Left lobe of liver (tissue), 2 donors: ENCODE measurements around the gene MTHFD1. TPM values are rescaled to one million over a fixed set of nuclear protein-coding genes. Genes with fewer than 3 reads are reported as not detected.

ENCODE experiments used
- ATAC-seq: fragments of 200-7000 bp; cut with Tn5 transposase; one replicate; pipeline ENCODE4 v1.9.1; 2020; ENCODE audit warnings: mild to moderate bottlenecking, moderate library complexity
- DNase-seq: peaks from one replicate; pipeline ENCODE4 v3.0.0-alpha.2; 2020; ENCODE audit warnings: low spot score
- total RNA-seq: library from RNA; stranded (reverse); gene quantifications from one replicate; pipeline ENCODE4 v1.2.1, GENCODE V29; 2021
- donor health status: DM: no; HTN: no; CAD: no; lungs with moderate emphysema.
- donor health status: DM: no; HTN: yes; CAD: no.

Gene MTHFD1
- total RNA-seq, 1 donor from 2014 or later = 238 TPM

DNA sequence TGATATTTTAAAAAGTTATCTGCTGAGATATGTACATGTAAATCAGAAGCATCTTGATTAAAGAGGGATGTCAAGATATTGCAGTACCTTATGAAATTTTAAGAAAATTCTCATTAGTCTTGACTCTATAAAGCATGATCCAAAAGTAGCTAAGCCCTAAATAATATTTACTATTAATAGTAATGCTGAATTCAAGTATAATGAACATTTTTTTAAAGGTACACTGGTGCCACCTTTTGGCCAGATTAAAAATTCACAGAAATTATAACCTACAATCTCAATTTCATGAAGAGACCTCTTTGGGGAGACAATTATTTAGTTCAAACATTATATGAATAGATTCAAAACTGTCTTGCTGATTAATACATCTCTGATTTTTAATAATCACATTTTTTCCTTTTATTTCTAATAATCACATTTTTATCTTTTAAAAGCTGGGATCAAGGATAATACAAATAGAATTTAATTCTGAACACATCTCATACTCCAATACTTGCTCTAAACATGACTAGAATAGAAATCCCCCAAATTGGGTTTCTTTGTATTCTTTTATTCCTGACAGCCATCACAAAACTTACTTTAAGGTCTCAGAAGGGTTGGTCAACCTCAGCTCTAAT lies 90.6 kb downstream of the MTHFD1 start:
- ATAC-seq (peak; percentile 57), DNase-seq (no peak)

DNA sequence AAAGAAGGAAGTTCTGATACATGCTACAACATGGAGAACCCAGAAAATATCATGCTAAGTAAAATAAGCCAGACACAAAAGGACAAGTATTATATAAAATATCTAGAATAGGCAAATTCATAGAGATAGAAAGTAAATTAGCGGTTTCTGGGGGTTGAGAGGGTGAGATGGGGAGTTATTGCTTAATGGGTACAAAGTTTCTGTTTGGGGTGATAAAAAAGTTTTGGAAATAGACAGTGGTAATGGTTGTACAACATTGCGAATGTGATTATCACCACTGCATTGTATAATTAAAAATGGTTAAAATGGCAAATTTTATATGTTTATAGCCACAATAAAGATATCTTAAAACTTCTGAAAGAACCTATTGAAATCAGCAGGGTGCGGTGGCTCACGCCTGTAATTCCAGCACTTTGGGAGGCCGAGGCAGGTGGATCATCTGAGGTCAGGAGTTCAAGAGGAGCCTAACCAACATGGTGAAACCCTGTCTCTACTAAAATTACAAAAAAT lies 100.5 kb downstream of the MTHFD1 start:
- ATAC-seq (peak; percentile 60), DNase-seq (no peak)

DNA sequence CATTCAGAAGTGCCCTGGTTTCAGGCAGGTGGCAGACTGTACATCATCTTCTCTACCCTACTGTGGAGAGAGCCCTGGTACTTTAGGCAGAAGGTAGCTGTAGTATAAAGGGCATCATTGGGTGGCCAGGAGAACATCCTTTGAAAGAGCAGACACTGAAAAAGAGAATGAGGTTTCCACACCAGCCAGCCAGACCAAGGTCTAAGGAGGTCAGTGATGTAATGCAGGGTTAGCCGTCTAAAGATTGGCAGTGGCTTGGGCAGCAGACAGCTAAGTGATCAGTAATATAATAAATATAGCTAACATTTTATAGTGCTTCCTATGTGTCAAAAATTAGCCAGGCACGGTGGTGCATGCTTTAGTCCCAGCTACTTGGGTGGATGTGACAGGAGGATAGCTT lies 103.5 kb downstream of the MTHFD1 start:
- DNase-seq (no peak), ATAC-seq (peak; percentile 76)

DNA sequence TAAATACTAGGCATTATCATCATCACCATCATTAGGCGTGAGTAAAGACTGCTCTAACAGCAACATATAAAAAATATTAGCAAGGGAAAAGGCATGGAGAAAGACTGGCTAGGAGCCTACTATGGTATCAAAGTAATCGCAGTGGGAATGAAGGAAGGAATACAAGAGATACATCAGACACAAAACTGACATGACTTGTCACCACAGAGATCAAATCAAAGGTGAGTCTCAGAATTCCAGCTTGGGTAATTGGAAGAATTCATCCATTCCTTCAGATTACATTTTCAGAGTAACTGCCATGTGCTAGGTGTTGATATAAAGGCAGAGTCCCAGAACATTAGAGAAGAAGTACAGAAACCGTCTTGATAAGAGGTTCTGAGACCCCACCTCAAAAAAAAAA lies 105.3 kb downstream of the MTHFD1 start:
- ATAC-seq = no peak

DNA sequence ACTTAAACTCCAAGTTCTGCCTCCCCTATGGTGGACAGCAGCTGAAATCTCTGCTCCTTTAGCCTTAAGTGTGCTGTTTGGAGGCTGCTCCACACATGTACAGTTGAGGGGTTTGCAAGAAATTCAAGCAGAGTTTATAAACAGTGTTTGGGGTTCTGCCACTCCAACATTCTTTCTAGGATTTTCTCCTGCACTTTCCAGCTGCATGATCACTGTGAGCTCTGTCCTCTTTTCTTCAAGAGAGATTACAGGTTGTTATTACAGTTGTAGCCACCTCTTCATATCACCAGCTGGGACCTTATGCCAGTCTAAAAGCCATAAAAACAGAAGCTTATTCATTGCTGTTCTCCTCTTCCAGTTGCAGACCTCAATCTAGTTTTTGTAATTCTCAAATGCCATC lies 107.1 kb downstream of the MTHFD1 start:
- DNase-seq (no peak), ATAC-seq (no peak)

More for the DNA sequence above, 105.3 kb downstream of the MTHFD1 start:
- no peak for DNase-seq

DNA sequence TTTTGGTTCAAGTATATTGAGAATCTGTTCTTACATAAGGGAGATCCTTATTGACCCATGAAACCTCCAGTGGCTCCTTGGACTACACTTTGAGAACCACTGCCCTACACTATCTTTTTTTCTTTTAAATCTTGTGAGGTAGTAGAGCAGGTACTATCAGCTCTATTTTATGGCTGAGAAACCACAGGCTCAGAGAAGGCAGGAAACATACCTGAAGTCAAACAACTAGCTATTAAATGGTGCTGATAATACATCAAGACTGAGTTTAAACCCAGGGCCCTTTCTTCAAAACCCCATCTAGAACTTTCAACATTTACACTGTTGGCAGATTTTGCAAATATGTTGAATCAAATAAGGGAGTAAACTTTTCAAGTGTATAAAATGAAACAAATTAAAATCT lies 108.6 kb downstream of the MTHFD1 start:
- ATAC-seq (no peak), DNase-seq (no peak)

DNA sequence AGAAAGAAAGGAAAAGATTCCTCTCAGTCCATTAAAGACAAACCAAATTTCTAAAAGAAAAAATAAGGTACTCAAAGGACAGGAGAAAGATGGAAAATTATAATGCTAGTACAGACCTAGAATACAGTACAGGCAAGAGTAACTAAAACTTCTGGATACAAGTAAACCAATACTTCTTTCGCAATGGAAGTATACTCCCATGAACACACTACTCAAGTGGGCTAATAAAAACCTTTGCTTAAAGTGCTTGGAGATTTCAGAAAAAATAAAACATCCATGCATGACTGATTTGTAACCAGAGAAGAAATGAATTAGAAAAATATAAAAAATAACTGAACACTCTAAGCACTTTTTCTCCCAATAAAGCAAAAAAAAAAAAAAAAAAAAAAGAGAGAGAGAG lies 111.9 kb downstream of the MTHFD1 start:
- DNase-seq = no peak
- no peak for ATAC-seq

DNA sequence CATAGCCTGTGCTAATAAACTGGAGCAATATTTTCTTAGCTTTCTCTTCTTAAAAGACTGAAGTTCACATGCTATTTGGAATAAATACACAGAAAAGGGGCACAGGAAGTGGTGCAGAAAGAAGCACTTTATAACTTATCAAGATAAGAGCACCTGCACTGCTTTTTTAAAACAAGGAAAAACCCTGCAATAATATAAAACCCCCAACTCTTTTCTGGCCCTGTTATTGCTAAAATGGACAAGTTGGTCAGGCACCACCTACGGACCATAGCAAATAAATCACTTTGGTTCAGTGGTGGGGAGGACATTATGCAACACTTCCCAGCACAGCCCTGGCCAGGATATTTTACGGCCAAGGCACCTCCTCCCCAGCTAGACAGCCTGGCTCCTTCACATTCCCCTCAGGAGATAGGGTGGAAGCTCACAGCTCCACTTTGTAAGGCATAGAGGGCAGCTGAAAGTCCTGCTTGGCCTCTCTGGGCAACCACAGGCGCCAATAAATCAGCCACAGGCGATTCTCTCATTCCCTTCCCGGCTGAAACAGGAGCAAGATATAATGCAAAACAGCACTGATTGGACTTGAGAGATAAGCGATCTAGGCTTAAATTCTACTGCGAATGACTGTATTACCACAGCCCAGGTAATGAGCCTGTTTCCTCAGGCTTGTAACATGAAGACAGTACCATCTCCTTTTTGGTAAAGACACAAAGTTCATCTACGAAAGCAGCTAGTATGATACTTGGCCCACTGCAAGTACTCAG lies 113.4 kb downstream of the MTHFD1 start:
- DNase-seq (peak; percentile 81), ATAC-seq (peak; percentile 29)

DNA sequence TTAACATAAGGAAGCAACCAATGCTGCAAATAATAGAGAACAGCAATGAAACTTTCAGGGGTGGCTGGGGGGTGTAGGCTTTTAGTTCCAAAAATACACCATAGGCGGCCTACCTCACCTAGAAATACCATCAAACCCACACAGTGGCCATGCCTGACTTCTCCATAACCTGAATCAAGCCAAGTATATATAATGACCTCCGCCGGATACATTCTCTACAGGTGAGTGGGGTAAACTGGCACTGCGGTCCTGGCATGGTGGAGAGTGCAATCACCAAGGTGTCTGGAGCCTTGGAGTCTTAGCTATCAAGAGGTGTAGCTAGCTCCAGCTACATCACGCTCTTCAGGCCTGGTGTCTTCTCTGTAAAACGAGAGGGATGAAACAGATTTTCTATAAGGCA lies 114.3 kb downstream of the MTHFD1 start:
- ATAC-seq = no peak
- DNase-seq = no peak

DNA sequence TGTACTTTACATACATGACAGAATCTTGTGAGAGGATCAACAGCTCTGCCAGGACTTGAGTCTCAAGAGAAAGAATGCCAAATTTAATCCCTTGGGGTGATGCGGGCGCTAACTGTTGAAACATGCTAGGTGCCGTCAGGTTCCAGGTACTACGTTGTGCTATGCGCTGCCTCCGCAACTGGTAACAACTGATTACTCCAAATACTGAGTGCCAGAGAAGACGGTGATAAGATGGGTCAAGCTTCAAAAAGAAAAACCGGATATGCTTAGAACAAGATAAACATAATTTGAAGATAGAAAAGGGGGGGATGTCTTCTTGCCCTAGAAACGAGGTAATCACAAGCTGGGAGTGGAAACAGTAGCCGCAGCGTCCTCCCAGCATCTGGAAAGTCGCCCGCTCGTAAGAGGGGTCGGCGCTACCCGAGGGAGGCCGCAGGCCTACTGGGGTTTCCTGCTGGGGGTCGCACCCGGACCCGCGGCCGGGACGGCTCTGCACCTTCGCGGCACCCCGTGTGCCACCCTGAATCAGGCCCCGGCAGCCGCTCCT lies 114.8 kb downstream of the MTHFD1 start:
- no peak for DNase-seq
- ATAC-seq = peak; percentile 7

DNA sequence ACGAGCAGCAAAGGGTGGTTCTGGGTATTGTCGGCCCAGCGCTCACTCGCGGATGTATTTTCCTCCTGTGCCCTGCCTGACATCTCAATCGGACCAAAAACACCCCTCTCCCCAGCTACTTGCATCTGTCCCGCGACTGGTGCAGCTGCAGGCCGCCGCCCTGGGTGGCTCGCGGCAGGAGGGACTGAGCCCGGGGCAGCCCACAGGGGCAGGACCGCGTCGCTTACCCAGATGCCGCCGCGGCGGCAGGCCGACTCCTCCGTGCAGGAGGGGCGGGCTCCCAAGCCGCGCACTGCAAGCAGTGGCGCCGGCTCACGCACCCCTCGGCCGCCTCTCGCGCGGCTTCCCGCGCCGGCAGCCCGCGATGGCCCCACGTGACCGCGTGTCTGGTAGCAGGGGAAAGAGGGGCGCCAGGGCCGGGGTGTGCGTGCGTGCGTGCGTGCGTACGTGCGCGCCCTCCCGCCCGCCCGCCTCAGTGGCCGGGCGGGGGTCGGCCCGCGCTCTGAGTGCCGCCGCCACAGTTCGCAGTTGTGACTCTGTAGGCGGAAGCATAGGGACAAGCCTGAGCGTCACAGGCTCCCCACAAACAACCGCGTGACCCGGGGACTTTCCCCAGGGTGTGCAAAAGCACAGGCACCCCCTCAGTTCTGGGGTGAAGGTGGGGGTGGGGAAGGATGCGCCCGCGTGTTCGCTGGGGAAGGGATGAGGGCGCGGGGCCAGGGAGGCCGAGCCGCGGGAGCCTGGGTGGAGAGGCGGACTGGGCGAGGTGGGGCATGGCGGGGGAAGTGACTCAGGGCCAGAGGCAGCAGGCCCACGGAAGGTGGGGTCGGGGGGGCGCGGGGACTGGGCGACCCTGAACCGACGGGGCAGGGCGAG lies 115.5 kb downstream of the MTHFD1 start, which contains the start of gene ZBTB25:
TSS of gene ZBTB25 (minus strand) at position 405 of the 876 bp plus-strand sequence. CDS start 13,305 bp downstream, outside the sequence.
- ATAC-seq (peak; percentile 75), DNase-seq (peak; percentile 90)

DNA sequence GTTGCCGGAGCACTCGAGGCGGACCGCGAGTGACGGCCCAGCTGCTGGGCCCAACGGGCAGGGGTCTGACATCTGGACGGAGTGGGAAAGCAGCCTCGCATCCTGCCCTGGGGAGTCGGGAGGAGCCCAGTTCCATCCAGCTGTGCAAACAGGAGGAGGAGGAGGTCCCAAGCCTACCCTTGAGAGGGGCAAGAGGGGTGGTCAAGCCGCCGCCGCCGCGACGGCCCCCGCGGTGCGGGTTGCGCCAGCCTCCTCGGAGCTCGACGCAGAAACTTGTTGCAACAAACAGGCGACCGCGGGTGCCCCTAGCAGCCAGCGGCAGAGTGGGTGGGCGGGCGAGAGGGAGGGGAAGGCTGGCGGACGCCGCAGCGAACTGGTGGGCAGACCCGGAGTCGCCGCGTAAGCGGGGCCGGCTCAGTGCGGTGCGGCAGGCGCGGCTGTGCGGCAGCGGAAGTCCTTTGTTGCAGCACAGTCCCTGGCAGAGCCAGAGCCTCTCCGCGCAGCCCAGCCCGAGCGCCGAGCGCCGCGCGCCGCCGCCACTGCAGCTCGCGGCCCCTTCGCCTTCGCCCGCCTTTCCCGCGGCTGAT lies 116.2 kb downstream of the MTHFD1 start, which contains the start of gene ZBTB1:
TSS of gene ZBTB1 (plus strand) at position 461 of the 587 bp plus-strand sequence. CDS start 16,735 bp downstream, outside the sequence.
- peak; percentile 62 for ATAC-seq
- peak; percentile 88 for DNase-seq

DNA sequence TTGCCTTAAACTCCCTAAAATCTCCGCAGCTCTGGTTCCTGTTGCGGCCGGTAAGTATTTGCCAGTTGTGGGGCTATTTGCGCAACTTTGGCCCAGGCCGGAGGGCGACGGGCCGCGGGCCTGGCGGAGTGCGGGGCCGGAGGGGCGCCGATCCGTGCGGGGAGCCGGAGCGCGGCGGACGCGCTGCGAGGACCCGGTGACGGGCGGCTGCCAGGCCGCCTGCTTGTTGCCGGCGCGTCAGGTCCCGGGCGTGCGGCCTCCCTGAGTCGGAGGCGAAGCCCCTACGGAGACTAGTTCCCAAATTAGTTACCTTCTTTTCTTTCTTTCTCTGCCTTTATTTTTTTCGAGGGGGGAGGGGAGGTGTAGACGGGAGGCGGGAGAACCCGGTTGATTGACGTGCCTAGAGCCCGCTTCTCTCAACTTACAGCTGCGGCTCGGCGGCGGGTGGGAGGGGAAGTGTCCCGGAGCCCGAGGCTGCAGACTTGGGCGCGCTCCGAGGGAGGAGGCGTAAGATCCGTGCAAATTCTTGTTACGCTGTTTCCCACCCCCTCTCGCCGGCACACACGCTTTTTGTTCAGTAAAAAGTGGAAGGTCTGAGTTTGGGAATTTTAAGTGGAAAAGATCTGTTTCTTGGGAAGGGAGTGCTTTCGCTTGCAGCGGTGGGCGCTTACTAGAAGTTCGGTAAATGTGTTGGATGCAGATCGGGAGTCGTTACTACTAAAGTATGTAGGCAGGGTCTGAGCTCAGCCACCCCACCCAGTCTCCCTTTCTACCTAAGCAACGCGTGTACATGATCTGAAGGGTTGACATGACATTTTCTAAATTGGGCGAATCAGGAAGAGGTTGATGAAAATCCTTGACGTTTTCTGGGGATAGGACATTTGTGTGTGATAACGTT lies 117.0 kb downstream of the MTHFD1 start:
- peak; percentile 59 for ATAC-seq
- peak; percentile 85 for DNase-seq

DNA sequence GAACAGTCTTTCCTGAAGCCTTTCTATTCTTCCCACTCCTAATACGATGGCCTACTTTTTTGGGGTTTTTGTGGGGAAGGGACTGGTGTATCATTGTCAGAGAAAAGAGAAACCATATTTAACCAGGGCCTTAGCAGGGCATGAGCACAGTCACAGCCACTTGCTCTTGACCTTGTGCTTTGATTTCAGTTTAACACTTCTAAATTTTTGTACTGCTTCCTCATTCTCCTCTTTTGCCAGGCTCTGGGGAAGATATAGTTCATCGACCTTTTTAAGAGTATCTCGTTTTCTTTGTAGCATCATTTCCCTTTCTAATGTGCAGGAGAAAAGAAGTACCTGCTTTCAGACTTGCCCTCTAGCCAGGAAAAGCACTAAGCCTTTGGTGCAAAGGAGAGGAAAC lies 118.6 kb downstream of the MTHFD1 start:
- no peak for ATAC-seq
- no peak for DNase-seq

DNA sequence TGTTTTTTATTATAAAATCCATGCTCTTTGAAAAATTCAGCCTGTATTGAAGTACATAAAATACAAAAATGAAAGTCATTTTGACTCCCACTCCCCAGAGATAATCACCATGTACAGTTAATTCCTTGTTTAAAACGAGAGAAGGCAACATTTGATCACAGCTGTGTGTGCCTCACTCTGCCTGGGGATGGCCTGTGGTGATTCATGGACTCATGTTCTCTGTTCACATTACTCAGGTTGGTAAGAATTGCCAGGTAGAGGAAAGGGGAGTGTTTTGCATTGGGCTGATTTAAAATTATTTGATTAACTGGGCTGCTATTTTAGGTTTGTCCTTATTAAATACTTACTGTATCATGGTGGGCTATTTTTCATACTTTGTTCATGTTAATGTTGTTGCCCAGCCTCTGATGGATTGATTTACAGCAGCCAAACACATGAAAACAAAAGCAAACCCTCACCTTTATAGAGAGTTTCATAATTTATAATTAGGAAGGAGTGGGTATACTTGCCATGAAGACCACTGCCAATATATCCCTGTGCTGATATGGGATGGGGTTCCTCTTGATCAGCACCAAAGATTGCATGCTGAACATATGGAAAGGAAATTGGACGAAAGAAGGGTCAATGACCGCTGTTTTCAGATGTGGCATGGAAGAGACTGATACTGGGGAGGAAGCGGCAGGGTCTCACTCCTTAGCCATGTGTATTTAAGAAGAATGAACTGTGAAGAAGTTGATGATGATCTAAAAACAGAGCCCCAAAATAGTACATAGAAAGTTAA lies 119.4 kb downstream of the MTHFD1 start:
- ATAC-seq (no peak), DNase-seq (no peak)

DNA sequence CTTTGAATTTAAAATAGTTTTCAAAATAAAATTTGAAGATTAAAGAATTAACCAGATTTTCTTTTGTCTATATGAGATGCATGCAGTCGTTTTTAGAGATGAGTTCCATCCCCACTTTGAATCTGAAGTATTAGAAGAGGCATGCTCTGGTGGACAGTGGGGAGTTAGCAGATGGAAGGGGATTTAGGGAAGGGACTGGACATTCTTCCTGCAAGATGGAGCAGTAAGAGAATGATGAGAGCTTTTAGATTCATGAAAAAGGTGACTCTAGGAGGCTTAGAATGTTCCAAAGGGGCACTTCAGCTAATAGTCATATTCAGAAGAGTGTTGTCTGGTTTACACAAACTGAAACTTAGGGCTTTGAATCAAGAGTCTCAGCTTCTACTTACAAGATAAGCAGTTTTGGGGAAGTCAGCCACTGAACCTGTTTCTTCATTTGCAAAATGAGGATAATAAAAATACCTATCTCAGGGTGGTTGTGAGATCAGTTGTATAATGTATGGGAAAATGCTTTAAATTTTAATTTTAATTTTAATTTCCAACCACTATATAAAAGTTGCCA lies 120.1 kb downstream of the MTHFD1 start:
- DNase-seq = no peak
- ATAC-seq = no peak

DNA sequence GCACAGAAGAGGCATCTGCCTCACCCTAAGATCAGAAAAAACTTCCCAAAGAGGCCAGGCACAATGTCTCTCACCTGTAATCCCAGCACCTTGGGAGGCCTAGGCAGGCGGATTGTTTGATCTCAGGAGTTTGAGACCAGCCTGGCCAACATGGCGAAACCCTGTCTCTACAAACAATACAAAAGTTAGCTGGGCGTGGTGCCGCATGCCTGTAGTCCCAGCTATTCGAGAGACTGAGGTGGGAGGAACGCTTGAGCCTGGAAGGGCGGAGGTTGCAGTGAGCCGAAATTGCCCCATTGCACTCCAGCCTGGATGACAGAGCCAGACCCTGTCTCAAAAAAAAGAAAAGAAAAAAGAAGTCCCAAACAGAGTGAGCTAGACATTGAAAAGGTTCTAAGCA lies 120.9 kb downstream of the MTHFD1 start:
- ATAC-seq (no peak), DNase-seq (no peak)
